Brain microvascular endothelial cell (primary cell): Measurements from ENCODE around the gene LRMDA.

Experiments used
- DNase-seq: peaks from one replicate; pipeline ENCODE4 v3.0.0-alpha.2; 2020
- H3K27ac ChIP-seq: fragments of 250-450 bp; sonication (Bioruptor Pico); 2 replicates; pipeline ENCODE4 v1.5.1; 2020; ENCODE audit warnings: mild to moderate bottlenecking, moderate library complexity
- H3K27me3 ChIP-seq: fragments of 250-450 bp; sonication (Bioruptor Pico); replicated peaks from 2 replicates; pipeline ENCODE4 v1.5.1; 2020; ENCODE audit warnings: mild to moderate bottlenecking
- H3K36me3 ChIP-seq: fragments of 250-450 bp; sonication (Bioruptor Pico); replicated peaks from 2 replicates; pipeline ENCODE4 v1.5.1; 2020; ENCODE audit warnings: mild to moderate bottlenecking
- H3K4me3 ChIP-seq: 2 replicates; pipeline ENCODE4 v1.5.1; 2011; ENCODE audit warnings: low read depth, mild to moderate bottlenecking, control low read depth, low read length, moderate library complexity
- CTCF ChIP-seq: IDR thresholded peaks from 2 replicates; pipeline ENCODE4 v1.5.1; 2011; ENCODE audit warnings: low read depth, mild to moderate bottlenecking, moderate library complexity, low read length, control low read depth, inconsistent platforms; ENCODE audit errors: missing control alignments
- in situ Hi-C: cut with HindIII; loops from 2 replicates; pipeline ENCODE4 v1.10.0; 2017; ENCODE audit warnings: low sequenced_read_pairs, low pct_ligation_motif_present

Gene LRMDA

GRCh38 chr10:76435157-76435556 is 1003.7 kb downstream of the LRMDA start:
- H3K36me3 ChIP-seq, result no peaks in the 10 kb centered on the region
- in situ Hi-C loops, result no loop called here
- peak; percentile 29 for TF ChIP-seq CTCF

GRCh38 chr10:76436401-76436811 is 1005.0 kb downstream of the LRMDA start:
- in situ Hi-C loops, result no loop called here
- TF ChIP-seq CTCF, result no peak
- Histone ChIP-seq H3K27me3 (no peaks in the 10 kb centered on the region), H3K27ac (no peak overlapping the region), H3K4me3 (no peak overlapping the region), H3K36me3 (no peaks in the 10 kb centered on the region)
- DNase-seq, result no peak

More at GRCh38 chr10:76435157-76435556, 1003.7 kb downstream of the LRMDA start:
- Histone ChIP-seq H3K27ac (no peak overlapping the region), H3K27me3 (no peaks in the 10 kb centered on the region), H3K4me3 (no peak overlapping the region)
- DNase-seq, result no peak

GRCh38 chr10:76436981-76437380 is 1005.6 kb downstream of the LRMDA start:
- Histone ChIP-seq H3K27me3 (no peaks in the 10 kb centered on the region), H3K27ac (no peak overlapping the region), H3K36me3 (no peaks in the 10 kb centered on the region), H3K4me3 (no peak overlapping the region)
- in situ Hi-C loops, result no loop called here
- no peak for DNase-seq
- TF ChIP-seq CTCF, result no peak

- H3K27me3 ChIP-seq, result no peaks in the 10 kb centered on the region
- no peak overlapping the region for H3K27ac ChIP-seq
- in situ Hi-C loops, result no loop called here
- no peaks in the 10 kb centered on the region for H3K36me3 ChIP-seq
- no peak overlapping the region for H3K4me3 ChIP-seq
- no peak for TF ChIP-seq CTCF
- no peak for DNase-seq
Measured at GRCh38 chr10:76440426-76440825, 1009.0 kb downstream of the LRMDA start.

GRCh38 chr10:76442113-76442512 is 1010.7 kb downstream of the LRMDA start:
- TF ChIP-seq CTCF, result no peak
- Histone ChIP-seq H3K27ac (no peak overlapping the region), H3K36me3 (no peaks in the 10 kb centered on the region), H3K27me3 (no peaks in the 10 kb centered on the region), H3K4me3 (no peak overlapping the region)
- DNase-seq, result no peak
- in situ Hi-C loops, result no loop called here

GRCh38 chr10:76444034-76444800 is 1012.8 kb downstream of the LRMDA start:
- in situ Hi-C loops, result no loop called here
- no peaks in the 10 kb centered on the region for H3K27me3 ChIP-seq
- H3K36me3 ChIP-seq, result no peaks in the 10 kb centered on the region
- no peak overlapping the region for H3K27ac ChIP-seq
- DNase-seq, result no peak
- TF ChIP-seq CTCF, result no peak
- H3K4me3 ChIP-seq, result no peak overlapping the region
